NCI-H748 treated with DMSO at 0.1 percent for 48 hours (cell line): ENCODE results near the gene RPL18A.

ENCODE experiments used
- DNase-seq: peaks from one replicate; lab custom pipeline; 2025; lab: John Stamatoyannopoulos, UW

RPL18A gene

GRCh38 chr19:17910791-17911360 is 51.2 kb downstream of the RPL18A start:
- no peak for DNase-seq
